ENCODE measurements around the gene ITPR2.

ITPR2 gene

DNA sequence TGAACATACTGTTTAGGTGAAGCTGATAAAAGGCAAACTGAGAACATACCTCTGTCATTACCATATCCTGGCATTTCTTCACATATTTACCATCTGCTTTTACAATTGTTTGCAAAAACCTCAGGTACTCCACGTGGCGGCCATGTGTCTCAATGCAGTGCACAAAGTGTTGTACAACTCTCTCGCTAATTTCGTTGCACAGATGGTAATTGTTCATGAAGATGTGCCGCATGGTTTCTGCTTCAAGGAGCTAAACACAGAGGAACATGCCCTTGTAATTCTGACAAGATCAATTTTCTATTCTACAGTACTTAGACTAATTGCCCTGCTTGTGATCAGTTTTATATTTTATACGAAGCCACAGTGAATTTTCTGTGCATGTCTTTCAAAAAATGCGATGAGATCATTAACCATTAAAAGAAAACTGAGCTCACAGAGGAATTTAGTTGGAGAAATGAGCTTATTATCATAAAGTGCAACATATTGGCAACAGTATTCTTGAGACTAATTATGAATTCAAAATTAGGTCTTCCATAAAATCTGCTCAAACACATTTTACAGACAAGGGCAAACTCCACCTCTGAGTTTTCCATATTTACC lies 233.8 kb downstream of the ITPR2 start:
- in situ Hi-C loops (cut with HindIII; ENCODE audit: low sequenced_read_pairs), result no loop called here

DNA sequence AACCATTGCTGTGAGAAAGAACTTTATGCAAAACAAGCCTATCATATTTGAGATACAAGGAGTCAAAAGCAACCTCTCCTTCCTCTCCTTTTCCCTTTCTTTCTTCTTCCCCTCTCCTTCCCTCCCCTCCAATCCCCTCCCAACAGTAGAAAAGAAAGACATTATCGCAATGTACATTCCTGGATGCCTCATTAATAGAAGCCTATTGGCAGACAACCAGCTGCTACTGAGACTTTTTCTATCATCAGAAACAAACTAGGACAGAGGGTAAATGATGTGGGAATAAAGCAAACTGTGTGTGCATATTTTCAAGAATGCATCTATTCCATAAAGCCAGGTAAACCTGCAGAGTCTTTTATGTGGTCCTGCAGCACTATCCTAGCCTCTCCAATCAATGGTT lies 237.2 kb downstream of the ITPR2 start:
- in situ Hi-C loops (cut with HindIII; ENCODE audit: low sequenced_read_pairs), result no loop called here

DNA sequence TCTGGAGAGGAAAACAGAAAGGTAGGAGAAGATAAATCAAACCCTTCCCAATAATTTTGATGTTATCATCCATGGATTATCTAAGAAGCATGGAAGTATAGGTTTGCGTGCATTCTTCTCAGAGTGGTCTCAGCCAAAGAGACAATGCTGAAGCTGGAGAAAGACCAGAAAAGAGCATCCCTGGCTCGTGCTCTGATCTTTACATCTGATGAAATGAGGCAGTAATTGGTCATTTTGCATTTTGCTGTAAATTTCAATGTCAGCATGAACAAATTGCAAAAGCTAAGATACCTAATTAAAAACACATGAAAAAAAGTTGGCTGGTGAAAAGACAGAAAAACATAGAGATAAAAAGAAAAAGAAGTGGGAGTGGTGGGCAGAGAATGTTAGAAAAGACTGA lies 252.4 kb downstream of the ITPR2 start:
- in situ Hi-C loops (cut with HindIII; ENCODE audit: low sequenced_read_pairs), result no loop called here

DNA sequence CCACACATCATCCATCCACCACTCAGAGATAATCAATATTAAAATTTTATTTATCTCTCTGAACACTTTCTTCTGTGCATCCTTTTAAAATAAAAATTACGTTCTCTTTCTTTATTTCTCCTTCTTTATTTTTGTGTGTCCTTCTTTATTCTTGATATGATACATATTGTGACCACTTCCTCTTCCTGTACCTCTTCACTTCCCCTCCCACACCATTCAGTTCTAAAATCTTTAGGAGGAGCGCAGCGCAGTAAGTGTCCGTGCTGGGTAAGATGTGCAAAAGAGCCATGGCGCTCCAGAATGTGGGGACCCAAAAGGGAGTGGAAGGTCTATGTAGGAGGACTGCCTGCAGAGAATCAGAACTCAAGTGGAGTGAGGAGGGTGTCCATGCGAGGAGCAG lies 256.7 kb downstream of the ITPR2 start:
- in situ Hi-C loops (cut with HindIII; ENCODE audit: low sequenced_read_pairs), result no loop called here

DNA sequence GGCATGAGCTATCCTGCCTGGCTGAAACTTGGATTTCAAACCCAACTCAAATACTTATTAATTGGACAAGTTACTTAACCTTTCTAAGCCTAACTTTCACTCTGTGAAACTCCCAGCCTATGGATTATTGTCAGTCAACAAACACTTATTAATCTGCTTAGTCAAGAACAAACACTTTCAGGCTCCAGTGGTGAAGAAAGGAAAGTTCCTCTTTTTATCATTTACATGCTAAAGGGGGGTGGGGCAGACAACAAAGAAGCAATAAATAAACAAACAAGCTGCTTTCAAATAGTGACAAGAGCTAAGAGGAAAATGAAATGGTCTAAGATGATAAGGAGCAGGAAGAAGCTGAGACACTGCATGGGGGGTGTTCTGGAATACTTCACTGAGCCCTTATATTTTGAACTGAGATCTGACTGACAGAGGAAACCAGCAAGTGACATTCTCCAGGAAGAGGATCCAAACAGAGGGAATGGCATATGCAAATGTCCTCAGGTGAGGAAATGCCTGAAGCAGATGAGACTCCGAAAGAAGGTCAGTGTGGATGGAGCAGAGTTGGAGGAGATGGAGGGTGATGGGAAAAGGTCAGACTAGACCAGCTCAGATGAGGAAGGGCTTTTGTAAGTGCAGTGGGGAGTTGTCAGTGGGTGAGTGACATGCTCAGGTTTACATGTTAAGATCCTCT lies 259.6 kb downstream of the ITPR2 start:
- in situ Hi-C loops (cut with HindIII; ENCODE audit: low sequenced_read_pairs), result no loop called here

DNA sequence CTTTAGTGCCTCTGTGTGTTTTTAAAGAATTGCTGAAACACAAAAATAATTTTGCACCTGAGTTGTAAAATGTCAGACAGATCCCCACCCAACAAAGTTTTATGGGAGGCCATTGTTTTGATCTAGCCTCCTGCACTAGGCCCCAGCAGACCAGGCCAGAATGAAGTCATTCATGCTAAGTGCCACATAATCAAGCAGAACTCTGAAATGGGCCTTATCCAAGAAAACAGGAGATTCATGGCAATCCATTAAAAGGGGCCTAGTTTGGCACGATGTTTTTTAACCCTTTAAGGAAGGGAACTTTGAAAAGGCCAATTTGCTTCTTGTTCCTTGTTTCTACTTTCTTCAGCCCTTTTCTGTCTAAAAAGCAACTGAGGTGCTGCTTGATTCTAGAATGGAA lies 260.9 kb downstream of the ITPR2 start:
- in situ Hi-C loops (cut with HindIII; ENCODE audit: low sequenced_read_pairs), result no loop called here

DNA sequence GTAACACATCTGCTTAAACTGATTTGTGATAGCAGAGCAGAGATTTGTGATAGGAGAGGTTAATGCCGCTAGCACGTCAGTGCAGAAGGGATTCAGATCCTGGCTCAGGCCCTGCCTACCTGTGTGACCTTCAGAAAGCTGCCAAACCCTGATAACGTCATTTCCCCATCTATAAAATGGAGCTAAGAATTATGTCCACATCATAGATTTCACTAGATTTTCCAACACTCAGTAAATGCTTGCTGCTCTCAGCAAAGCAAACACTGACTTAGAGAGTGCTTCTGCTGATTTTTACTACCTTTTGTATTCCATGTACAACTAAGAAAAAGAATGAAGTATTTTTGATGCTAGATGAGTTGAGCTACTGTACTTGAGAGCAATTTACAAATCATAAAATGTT lies 261.4 kb downstream of the ITPR2 start:
- in situ Hi-C loops (cut with HindIII; ENCODE audit: low sequenced_read_pairs), result no loop called here

DNA sequence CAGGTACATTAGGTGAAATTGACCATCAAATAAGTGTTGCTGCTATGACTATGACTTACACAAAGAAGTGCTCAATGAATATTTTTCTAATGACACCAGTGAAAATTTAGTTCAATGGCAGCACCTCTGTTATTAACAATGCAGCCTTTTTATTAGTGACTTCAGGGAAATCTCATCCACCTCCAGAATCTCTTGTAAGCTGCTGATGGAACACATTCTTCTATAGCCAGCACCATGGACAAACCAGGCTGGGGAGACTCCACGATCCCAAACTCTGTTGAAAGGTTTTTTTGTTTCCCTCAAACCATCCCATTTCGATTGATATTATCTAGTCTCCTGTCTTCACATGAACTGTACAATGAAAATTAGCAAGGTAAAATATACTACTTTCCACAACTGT lies 265.9 kb downstream of the ITPR2 start:
- in situ Hi-C loops (cut with HindIII; ENCODE audit: low sequenced_read_pairs), result no loop called here

DNA sequence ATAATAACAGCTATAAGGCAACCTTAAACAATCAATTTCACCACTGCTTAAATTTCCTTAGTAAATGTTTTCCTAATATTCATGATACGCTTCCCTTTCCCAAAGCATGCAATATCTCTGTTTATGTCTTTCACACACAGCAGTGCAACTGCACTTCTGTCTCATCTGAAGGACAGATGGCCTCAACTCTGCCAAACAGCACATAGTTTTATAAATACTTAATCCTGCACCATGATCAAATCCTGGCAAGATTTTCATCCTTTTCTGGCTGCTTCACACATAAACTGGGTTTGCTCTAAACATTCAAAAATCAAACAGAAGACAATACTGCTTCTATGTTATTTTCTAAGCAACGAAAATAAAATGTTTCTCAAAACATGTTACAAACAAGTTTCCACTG lies 266.3 kb downstream of the ITPR2 start:
- in situ Hi-C loops (cut with HindIII; ENCODE audit: low sequenced_read_pairs), result no loop called here

DNA sequence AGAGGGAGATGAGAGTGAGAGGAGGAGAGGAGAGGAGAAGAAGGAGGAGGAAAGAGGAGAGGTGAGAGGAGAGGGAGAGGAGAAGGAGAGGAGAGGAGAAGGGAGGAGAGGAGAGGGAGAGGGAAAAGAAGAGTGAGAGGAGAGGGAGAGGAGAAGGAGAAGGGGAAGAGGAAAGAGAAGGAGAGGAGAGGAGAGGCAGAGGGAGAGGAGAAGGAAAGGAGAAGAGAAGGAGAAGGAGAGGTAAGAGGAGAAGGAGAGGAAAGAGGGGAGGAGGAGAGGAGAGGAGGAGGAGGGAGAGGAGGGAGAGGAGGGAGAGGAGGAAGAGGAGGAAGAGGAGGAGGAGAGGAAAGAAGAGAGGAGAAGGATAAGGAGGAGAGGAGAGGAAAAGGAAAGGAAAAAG lies 266.8 kb downstream of the ITPR2 start:
- in situ Hi-C loops (cut with HindIII; ENCODE audit: low sequenced_read_pairs), result no loop called here

DNA sequence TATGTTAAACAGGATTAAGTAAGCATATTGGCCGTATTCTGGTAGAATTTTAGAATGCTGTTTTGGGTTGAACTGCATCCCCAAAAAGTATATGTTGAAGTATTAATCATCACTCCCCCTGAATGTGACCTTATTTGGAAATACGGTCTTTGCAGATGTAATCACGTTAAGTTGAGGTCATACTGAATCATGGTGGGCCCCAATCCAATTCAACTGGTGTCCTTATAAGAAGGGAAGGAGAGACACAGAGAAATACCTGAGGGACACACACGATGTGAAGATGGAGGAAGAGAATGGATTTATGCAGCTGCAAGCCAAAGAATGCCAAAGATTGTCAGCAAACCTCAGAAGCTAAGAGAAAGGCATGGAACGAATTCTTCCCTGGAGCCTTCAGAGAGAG lies 268.6 kb downstream of the ITPR2 start:
- in situ Hi-C loops (cut with HindIII; ENCODE audit: low sequenced_read_pairs), result no loop called here

DNA sequence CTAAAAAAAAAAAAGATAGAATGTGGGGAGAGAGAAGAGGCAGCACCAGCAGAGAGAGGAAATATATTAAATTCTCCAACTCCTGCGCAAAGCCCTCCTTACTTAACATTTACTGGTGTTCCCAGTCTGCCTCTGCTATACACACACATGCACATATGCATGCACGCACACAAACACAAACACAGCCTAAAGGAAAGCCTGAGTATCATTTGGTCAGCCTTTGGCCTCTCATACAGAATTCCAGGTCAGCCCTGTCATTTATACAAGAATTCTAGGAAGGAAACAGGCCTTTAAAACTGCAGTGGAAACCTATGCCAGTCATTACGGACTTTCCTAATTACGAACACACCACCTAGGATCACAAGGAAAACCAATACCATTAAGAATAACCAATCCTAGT lies 269.4 kb downstream of the ITPR2 start:
- in situ Hi-C loops (cut with HindIII; ENCODE audit: low sequenced_read_pairs), result no loop called here

DNA sequence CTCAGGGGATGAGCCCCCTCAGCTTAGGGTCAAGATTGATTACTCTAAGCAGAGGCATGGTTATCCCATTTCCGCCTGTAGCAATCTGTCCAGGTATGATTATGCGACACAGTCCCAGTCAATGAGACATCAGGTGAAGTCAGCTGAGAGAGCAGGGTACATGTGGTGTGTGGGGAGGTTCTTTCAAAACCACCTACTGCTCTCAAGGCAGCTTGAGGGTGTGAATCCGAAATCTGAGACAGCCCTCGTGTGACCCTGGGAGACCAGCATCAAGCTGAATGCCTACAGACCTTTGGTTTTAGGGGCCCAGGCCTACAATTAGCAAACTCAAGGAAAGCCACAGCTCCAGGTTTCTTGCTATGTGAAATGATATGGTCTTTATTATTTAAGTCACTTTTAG lies 275.7 kb downstream of the ITPR2 start:
- in situ Hi-C loops (cut with HindIII; ENCODE audit: low sequenced_read_pairs), result no loop called here

DNA sequence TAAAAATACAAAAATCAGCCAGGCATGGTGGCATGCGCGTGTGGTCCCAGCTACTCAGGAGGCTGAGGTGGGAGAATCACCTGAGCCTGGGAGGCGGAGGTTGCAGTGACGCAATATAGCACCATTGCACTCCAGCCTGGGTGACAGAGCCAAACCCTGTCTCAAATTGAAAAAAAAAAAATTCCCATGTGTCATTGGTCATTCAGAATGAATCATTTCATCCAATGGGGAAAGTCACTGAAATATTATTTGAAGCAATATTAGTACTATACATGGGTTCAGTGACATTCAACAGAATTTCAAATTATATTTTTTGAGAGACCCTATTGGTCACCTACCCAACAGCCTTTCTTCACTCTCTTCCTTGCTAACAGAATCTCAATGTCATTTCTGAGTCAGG lies 276.1 kb downstream of the ITPR2 start:
- in situ Hi-C loops (cut with HindIII; ENCODE audit: low sequenced_read_pairs), result no loop called here

DNA sequence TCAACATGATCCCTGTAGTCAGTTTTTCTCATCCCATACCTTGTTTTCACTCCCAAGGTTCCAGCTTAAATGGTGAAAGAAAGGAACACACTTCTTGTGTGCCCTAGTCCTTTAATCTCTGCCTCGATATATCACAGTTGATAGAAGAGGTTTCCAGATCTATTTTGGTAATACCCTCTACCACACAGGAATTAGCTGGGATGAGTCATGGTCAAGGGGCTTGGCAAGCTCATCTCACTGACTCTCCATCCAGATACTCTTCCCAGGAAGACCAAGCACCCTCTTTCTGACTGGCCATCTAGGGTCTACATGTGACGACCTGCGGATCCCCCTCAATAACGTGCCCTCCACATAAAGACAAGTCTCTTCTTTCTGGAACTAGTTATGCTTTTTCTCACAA lies 277.9 kb downstream of the ITPR2 start:
- in situ Hi-C loops (cut with HindIII; ENCODE audit: low sequenced_read_pairs), result no loop called here

DNA sequence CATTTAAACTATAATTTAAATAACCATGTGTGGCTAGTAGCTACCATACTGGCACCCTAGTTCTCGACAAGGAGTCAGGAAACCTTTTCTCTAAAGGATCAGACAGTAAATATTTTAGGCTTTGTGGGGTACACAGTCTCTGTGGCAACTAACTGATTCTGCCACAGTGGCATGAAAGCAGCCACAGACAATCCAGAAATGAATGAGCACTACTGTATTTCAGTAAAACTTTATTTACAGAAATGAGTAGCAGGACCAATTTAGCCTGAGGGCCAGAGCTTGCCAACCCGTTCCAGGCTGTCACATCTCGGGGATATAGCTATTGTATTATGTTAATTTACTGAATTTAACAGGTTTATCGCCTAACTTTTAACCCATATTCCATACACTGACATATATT lies 278.7 kb downstream of the ITPR2 start:
- in situ Hi-C loops (cut with HindIII; ENCODE audit: low sequenced_read_pairs), result no loop called here

DNA sequence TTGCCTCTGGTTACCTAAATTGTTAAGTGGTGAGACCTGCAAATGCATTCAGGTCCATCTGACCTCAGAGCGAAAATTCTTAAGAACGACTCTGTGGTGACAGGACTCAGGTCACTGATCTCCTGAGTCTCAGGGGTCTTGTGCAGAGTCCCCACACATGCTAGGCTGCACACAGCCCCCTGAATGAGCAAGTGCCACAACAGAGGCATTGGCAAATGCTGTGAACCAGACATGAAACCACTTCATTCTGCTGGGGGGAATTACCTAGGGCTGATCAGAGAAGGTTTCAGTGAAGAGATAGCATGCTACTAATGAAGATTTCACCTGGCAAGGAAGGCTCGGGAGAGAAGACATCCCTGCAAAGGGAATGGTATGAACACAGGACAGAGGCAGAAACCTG lies 281.6 kb downstream of the ITPR2 start:
- in situ Hi-C loops (cut with HindIII; ENCODE audit: low sequenced_read_pairs), result no loop called here

DNA sequence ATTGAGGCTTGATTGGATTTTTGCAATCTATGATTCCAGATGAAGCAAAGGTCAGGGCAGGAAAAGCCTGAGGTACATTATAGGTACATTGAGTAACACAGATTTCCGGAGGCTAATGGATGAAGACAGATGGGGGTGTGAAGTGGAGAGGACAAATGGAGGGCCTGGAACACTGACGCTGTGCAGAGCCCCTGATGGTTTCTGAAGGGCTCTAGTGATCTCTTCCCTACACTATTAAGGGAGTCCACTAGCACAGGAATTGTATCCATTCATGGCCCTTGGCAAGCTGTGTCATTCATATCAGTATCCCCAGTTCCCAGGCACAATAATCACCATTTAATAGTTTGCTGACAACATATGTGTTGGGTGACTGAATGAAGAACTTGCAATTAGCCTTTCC lies 284.8 kb downstream of the ITPR2 start:
- in situ Hi-C loops (cut with HindIII; ENCODE audit: low sequenced_read_pairs), result no loop called here

DNA sequence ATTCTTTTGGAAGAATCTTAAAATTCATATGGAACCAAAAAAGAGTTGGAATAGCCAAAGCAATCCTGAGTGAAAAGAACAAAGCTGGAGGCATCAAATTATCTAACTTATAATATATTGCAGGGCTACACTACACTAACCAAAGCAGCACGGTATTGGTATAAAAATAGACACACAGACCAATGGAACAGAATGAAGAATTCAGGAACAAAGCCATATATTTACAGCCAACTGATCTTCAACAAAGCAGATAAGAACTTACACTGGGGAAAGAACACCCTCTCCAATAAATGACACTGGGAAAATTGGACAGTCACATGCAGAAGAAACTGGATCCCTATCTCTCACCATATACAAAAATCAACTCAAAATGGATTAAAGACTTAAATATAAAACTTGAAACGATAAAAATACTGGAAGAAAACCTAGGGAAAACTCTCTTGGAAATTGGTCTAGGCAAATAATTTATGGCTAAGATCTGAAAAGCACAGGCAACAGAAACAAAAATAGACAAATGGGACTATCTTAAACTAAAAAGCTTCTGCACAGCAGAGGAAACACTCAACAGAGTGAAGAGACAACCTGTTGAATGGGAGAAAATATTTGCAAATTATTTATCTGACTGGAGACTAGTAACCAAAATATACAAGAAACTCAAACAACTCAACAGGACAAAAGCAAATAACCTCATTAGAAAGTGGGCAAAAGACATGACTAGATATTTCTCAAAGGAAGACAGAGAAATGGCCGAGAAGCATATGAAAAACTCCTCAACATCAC lies 286.3 kb downstream of the ITPR2 start:
- in situ Hi-C loops (cut with HindIII; ENCODE audit: low sequenced_read_pairs), result no loop called here

DNA sequence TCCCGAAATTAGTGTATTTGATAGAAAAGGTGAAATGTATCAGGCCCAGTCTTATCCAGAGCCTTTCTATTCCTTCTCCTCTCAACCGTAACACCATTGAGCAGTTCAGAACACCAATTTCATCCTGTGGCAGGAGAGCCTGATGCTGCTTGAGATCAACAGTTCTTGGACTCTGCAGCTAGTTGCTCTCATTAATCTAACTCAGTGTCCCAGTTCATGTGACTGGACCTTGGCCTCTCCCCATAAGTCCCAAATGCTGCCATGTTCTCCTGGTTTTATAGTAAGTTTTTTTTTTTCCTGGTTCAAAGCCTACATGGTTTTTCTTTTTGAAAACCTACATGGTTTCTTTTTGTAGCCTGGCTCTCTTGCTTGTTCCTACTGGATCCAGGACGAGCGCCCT lies 293.9 kb downstream of the ITPR2 start:
- in situ Hi-C loops (cut with HindIII; ENCODE audit: low sequenced_read_pairs), result no loop called here

DNA sequence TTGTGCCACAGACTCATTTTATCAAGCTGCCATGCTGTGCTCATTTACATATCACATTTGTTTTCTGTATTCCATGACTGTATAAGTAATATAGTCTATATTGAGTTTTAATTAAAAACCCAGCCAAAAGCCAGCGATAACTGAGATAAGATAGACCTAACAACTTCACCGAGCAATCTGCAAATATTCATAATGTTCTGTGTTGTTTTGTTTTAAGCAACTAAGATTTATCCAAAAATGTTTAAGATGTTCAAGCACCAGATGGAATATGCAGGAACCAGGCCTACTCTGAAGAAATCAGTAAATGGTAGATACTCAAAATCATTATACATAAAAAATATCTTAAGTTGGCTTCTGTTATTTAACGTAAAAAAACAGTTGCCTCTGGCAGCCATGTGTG lies 295.3 kb downstream of the ITPR2 start:
- in situ Hi-C loops (cut with HindIII; ENCODE audit: low sequenced_read_pairs), result no loop called here

DNA sequence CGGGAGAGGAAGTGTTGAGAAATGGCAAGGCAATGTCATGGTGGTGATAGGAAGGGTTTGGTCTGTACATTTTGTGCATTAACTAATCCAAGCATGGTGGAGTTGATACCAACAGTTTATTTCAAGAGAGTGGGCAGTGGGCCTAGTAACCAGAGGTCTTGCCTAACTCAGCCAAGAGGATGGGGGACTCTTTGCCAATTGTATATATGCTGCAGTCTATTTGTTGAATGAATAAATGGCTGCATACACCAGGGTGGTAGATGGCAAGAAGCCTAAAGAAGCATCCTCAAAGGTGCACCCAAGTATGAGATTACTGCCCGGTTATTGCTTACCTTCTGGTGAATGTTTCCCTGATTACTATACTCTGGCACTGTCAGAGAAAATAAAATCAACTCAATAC lies 295.9 kb downstream of the ITPR2 start:
- in situ Hi-C loops (cut with HindIII; ENCODE audit: low sequenced_read_pairs), result no loop called here
